Measurements from ENCODE around the gene MEPE. TPM values are rescaled to one million over a fixed set of nuclear protein-coding genes. Genes with fewer than 3 reads are reported as not detected.

Gene MEPE, protein sequence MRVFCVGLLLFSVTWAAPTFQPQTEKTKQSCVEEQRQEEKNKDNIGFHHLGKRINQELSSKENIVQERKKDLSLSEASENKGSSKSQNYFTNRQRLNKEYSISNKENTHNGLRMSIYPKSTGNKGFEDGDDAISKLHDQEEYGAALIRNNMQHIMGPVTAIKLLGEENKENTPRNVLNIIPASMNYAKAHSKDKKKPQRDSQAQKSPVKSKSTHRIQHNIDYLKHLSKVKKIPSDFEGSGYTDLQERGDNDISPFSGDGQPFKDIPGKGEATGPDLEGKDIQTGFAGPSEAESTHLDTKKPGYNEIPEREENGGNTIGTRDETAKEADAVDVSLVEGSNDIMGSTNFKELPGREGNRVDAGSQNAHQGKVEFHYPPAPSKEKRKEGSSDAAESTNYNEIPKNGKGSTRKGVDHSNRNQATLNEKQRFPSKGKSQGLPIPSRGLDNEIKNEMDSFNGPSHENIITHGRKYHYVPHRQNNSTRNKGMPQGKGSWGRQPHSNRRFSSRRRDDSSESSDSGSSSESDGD
- total RNA-seq (not detected), polyA plus RNA-seq (not detected)
- long read RNA-seq, donor 1, result 0 reads
- long read RNA-seq, donor 2, result 0 reads
- long read RNA-seq, donor 3, result 0 reads
- long read RNA-seq, donor 4, result 0 reads

DNA sequence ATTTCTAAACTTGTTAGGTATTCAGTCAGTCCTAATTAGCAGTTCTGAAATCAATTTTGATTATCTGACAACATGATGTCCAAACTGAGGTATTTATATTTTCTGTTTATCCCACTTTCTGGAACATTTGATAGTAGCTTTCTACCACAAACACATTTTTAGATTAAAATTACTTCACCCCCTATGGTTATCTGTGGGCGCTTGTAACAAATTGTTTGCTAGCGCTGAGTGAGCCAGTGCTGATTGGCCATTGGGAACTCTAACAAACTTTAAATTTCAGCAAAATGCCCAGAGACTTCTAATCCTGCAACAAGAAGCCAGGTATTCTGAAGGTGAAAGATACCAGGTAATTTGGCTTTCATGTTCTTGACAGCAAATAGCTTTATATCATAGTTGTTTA, at the start of gene MEPE:
Gene MEPE (plus strand): TSS at position 301 of the 400 bp plus-strand sequence. CDS start 1,746 bp downstream, outside the sequence.
- no peak within 1 kb of the TSS for H3K27ac ChIP-seq (ENCODE audit: low read length)
- no peak for ATAC-seq
- WGBS, result 94% methylated on average over 2 of the region's 2 CpGs
- H3K4me1 ChIP-seq (ENCODE audit: control insufficient read depth, insufficient read depth, low read length), result no peaks in the 10 kb centered on the region
- no peaks in the 10 kb centered on the region for H3K27me3 ChIP-seq (ENCODE audit: control insufficient read depth, insufficient read depth)
- H3K9me3 ChIP-seq (ENCODE audit: control insufficient read depth, low read length), result no peaks in the 10 kb centered on the region
- no peak within 1 kb of the TSS for H3K4me3 ChIP-seq (ENCODE audit: low read length)
- intact Hi-C loops (cut with DNase I), result loop anchor here in 1 of 4 donors (10.0 kb wide), 1 partner anchor 278 kb away; no protein-coding TSS in a partner anchor
- no peak for DNase-seq

DNA sequence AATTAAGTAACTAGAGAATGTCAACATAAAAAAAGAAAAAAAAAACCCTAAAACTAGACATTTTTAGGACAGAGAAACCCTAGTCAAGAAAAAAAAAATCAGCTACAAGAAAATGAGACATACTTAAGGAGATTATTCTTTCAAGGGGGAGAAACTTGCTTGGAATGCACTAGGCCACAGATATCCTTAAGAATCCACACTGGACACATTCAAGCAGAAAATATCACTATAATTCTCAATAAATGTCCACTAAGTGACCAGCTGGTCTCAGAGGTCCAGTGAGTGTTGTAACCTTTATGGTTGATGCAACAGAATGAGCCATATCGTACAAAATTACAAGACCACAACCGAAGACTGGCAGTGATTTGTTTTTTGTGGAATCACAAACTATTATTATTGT, 49.0 kb upstream of the MEPE start:
- ATAC-seq (no peak), DNase-seq (no peak)
- Histone ChIP-seq H3K27me3 (ENCODE audit: control insufficient read depth, insufficient read depth) (no peaks in the 10 kb centered on the region), H3K4me3 (ENCODE audit: low read length) (no peak overlapping the region), H3K27ac (ENCODE audit: low read length) (no peak overlapping the region), H3K9me3 (ENCODE audit: control insufficient read depth, low read length) (no peaks in the 10 kb centered on the region), H3K4me1 (ENCODE audit: control insufficient read depth, insufficient read depth, low read length) (no peaks in the 10 kb centered on the region)
- 85% methylated on average over 2 of the region's 2 CpGs for WGBS
- intact Hi-C loops (cut with DNase I), result no loop called here

DNA sequence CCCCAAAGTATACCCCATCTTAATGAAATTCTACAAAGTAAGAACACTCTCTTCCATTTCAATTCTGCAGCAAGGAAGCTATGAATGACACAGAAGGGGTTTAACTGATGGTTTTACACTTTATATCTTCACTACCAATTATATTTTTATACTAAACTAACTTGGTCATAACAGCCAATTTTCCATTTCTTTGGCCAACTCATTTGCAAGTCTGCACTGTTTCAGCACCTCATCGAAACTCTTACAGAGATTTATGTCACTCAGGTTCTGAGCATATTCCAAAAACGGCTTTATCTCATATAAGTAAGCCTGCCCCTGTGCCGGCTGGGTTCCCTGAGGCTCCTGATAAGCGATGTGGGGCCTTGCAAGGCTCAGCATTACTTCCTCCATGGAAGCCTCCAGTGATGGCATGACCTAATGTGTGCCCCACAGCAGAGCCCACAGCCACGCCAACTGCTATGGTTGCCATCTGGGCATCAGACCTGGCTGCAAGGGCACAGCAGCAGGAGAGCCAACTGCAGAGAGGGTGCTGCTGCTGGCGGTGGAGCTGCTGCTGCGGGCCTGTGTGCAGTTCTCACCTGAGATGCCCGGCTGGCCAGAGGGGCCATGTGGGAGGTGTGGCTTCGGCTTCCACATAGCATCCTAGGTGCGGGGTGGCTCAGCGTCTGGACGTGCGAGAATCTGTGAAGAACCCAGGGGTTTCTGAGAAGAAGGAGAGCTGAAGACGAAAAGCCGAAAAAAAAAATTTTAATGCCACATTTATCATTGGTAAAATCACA, 46.8 kb upstream of the MEPE start:
- Histone ChIP-seq H3K27me3 (ENCODE audit: control insufficient read depth, insufficient read depth) (no peaks in the 10 kb centered on the region), H3K27ac (ENCODE audit: low read length) (no peak overlapping the region), H3K4me3 (ENCODE audit: low read length) (no peak overlapping the region), H3K9me3 (ENCODE audit: control insufficient read depth, low read length) (no peaks in the 10 kb centered on the region), H3K4me1 (ENCODE audit: control insufficient read depth, insufficient read depth, low read length) (no peaks in the 10 kb centered on the region)
- intact Hi-C loops (cut with DNase I), result no loop called here
- 81% methylated on average over 15 of the region's 15 CpGs for WGBS
- DNase-seq, result peak in 1 of 3 donors; percentile 21
- no peak for ATAC-seq

DNA sequence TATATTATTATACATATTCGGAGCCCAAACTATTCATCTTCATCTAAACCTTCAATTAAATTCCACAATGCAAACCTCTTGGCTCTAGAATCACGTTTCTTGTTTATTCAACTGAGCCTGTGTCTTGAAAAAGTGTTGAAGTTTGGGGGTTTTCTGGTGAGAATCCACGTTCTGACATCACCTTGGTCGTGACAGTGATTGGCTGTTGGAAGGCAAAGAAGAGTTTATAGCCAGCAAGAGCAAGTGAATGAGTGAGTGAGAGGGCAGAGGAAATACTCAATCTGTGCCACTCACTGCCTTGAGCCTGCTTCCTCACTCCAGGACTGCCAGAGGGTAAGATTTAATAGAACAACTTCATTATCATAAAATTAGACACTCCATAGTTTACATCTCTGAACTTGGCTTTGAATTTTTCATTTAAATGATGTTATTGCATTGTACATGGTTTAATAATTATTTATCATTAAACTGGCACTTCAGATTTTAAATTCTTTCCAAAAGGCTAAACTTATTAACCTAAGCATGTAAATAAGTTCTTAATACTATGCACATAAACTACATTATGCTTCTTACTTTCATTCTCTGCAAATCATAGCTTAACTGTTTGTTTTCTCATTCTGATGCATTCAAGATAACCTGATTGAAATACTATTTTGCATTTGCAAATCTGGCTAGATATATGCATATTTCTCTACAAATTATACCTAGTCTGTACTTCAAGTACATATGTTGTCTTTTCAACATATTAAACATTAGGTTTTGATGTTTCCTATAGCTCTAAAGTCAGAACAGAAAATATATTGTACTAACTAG, 33.3 kb upstream of the MEPE start, which contains the start of gene IBSP:
Gene IBSP (plus strand): TSS at position 254 of the 813 bp plus-strand sequence. CDS start 2,808 bp downstream, outside the sequence.
- no peaks in the 10 kb centered on the region for H3K9me3 ChIP-seq (ENCODE audit: control insufficient read depth, low read length)
- DNase-seq (no peak), ATAC-seq (no peak)
- 51% methylated on average over 4 of the region's 4 CpGs for WGBS
- no peak within 1 kb of the TSS for H3K4me3 ChIP-seq (ENCODE audit: low read length)
- H3K27me3 ChIP-seq (ENCODE audit: control insufficient read depth, insufficient read depth), result no peaks in the 10 kb centered on the region
- H3K4me1 ChIP-seq (ENCODE audit: control insufficient read depth, insufficient read depth, low read length), result no peaks in the 10 kb centered on the region
- H3K27ac ChIP-seq (ENCODE audit: low read length), result no peak within 1 kb of the TSS
- intact Hi-C loops (cut with DNase I), result no loop called here

DNA sequence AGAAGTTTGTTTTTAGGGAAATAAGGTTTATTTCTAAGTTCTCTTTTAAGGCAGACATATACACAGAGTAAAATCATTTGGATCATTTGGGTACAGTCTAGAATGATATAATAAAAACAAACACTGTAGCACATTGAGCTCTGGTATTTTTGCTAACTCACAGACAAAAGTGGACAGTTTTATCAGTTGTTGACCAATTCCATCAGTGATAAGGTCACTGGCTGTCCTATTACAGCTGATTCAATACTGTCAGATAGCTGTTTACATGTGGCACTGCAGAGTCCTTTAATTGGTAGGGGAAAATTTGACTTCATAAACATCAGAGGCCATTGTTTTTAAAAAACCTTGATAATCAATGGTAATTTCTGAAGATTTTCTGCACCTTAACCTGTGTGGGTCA, 29.9 kb upstream of the MEPE start:
- no peak for DNase-seq
- no peak for ATAC-seq
- intact Hi-C loops (cut with DNase I), result no loop called here
- no peaks in the 10 kb centered on the region for H3K27me3 ChIP-seq (ENCODE audit: control insufficient read depth, insufficient read depth)
- no peaks in the 10 kb centered on the region for H3K4me1 ChIP-seq (ENCODE audit: control insufficient read depth, insufficient read depth, low read length)
- no peak overlapping the region for H3K4me3 ChIP-seq (ENCODE audit: low read length)
- H3K27ac ChIP-seq (ENCODE audit: low read length), result no peak overlapping the region
- no peaks in the 10 kb centered on the region for H3K9me3 ChIP-seq (ENCODE audit: control insufficient read depth, low read length)

DNA sequence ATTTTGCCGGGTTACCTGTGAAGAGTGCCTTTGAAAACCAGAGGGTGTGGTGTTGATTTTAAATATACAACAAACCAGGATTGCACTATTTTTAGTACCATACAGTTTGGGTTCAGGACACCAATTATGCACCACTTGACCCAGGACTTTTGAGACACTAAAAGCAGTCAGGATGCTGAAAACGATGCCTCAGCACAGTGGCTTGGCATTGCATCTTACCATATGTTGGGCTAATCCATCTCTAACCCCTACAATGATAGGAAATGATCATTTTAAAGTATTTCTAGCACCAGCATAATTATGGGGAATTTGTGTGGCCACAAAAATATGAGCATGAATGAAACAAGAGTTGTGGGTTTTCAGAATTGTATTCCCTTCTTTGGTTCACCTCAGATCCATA, 29.3 kb upstream of the MEPE start:
- no peaks in the 10 kb centered on the region for H3K4me1 ChIP-seq (ENCODE audit: control insufficient read depth, insufficient read depth, low read length)
- intact Hi-C loops (cut with DNase I), result no loop called here

DNA sequence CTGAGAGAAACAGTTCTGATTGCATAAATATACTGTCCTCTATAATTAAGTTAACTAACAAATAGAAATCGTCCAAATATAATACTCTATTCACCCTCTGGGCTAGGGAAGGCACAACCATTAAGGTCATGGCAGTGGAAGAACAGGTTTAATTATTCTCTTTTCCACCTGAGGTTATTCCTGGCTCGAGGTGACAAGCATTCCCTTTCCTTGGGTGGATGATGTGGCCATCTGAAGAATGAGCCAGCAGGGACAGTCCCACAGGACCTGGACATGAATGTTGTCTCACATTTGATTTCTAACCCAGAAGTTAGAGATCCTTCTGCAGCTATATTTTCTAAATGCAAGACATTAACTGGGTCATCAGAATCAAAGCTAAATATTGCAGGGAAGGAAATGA, 27.9 kb upstream of the MEPE start:
- H3K27me3 ChIP-seq (ENCODE audit: control insufficient read depth, insufficient read depth), result no peaks in the 10 kb centered on the region
- DNase-seq (no peak), ATAC-seq (no peak)
- intact Hi-C loops (cut with DNase I), result no loop called here
- 62% methylated on average over 2 of the region's 2 CpGs for WGBS
- no peak overlapping the region for H3K27ac ChIP-seq (ENCODE audit: low read length)
- no peak overlapping the region for H3K4me3 ChIP-seq (ENCODE audit: low read length)
- no peaks in the 10 kb centered on the region for H3K4me1 ChIP-seq (ENCODE audit: control insufficient read depth, insufficient read depth, low read length)
- H3K9me3 ChIP-seq (ENCODE audit: control insufficient read depth, low read length), result no peaks in the 10 kb centered on the region

More for the DNA sequence above, 29.3 kb upstream of the MEPE start:
- Histone ChIP-seq H3K27ac (ENCODE audit: low read length) (no peak overlapping the region), H3K9me3 (ENCODE audit: control insufficient read depth, low read length) (no peaks in the 10 kb centered on the region), H3K27me3 (ENCODE audit: control insufficient read depth, insufficient read depth) (no peaks in the 10 kb centered on the region), H3K4me3 (ENCODE audit: low read length) (no peak overlapping the region)
- ATAC-seq (no peak), DNase-seq (no peak)
- WGBS, result 65% methylated on average over 2 of the region's 2 CpGs

DNA sequence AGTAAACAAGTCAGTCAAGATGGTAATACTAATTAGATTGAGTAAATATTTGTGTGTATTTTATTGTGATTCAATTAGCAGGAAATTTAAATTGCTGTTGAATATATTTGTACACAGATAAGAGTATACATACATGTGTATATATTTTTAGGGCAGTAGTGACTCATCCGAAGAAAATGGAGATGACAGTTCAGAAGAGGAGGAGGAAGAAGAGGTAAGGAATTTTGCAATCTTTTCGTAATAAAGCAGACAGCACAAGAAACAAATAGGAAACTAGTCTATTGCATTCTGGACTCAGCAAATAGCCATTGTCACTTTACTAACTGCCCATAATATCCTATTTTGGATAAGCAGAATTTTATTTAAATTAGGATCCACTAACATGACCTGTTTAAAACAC, 26.8 kb upstream of the MEPE start:
- intact Hi-C loops (cut with DNase I), result no loop called here
- DNase-seq (no peak), ATAC-seq (no peak)
- Histone ChIP-seq H3K4me3 (ENCODE audit: low read length) (no peak overlapping the region), H3K4me1 (ENCODE audit: control insufficient read depth, insufficient read depth, low read length) (no peaks in the 10 kb centered on the region), H3K27ac (ENCODE audit: low read length) (no peak overlapping the region), H3K9me3 (ENCODE audit: control insufficient read depth, low read length) (no peaks in the 10 kb centered on the region), H3K27me3 (ENCODE audit: control insufficient read depth, insufficient read depth) (no peaks in the 10 kb centered on the region)
- WGBS, result 64% methylated on average over 2 of the region's 2 CpGs

DNA sequence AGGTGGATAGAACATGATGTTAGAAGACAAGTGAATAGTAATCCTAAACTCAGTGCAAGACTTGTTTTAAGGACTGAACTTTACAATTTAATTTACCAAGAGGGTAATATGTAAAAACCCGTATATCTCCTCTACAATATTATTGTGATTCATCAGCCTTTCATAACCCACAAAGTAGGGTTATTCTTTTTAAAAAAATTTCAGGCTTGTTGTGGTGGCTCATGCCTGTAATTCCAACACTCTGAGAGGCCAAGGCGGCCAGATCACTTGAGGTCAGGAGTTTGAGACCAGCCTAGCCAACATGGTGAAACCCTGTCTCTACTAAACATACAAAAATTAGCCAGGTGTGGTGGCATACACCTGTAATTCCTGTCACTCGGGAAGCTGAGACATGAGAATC, 26.2 kb upstream of the MEPE start:
- no peaks in the 10 kb centered on the region for H3K9me3 ChIP-seq (ENCODE audit: control insufficient read depth, low read length)
- H3K27me3 ChIP-seq (ENCODE audit: control insufficient read depth, insufficient read depth), result no peaks in the 10 kb centered on the region
- WGBS, result 93% methylated on average over 3 of the region's 3 CpGs
- DNase-seq (no peak), ATAC-seq (no peak)
- H3K4me3 ChIP-seq (ENCODE audit: low read length), result no peak overlapping the region
- no peak overlapping the region for H3K27ac ChIP-seq (ENCODE audit: low read length)
- intact Hi-C loops (cut with DNase I), result no loop called here
- H3K4me1 ChIP-seq (ENCODE audit: control insufficient read depth, insufficient read depth, low read length), result no peaks in the 10 kb centered on the region

DNA sequence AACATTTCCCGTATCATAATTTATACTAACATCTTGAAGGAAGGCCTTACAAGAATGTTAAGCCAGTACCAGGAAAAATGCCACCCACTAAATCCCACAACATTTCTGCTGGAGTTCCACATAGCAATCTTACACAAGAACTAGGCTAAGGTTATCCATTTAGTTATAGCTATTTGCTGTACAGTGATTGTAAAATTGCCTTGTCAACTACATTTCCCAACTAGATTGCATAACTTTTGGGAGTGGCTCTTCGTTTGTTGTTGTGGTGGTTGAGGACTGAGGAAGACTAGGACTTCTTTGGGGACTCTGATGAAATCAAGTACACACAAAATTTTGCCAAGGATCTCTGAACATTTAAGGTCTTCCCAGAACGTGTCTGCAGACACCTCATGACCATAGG, 25.4 kb upstream of the MEPE start:
- Histone ChIP-seq H3K9me3 (ENCODE audit: control insufficient read depth, low read length) (no peaks in the 10 kb centered on the region), H3K4me1 (ENCODE audit: control insufficient read depth, insufficient read depth, low read length) (no peaks in the 10 kb centered on the region), H3K27ac (ENCODE audit: low read length) (no peak overlapping the region), H3K27me3 (ENCODE audit: control insufficient read depth, insufficient read depth) (no peaks in the 10 kb centered on the region), H3K4me3 (ENCODE audit: low read length) (no peak overlapping the region)
- WGBS, result 65% methylated on average over 3 of the region's 3 CpGs
- DNase-seq (no peak), ATAC-seq (no peak)
- intact Hi-C loops (cut with DNase I), result no loop called here
